Measurements from ENCODE around the gene CCKAR. TPM values are rescaled to one million over a fixed set of nuclear protein-coding genes. Genes with fewer than 3 reads are reported as not detected.

The CCKAR gene
- total and polyA plus RNA-seq, 2 donors (not counting 3 experiments of a cell fraction or from before 2014, with no cell fraction given), result not detected

DNA sequence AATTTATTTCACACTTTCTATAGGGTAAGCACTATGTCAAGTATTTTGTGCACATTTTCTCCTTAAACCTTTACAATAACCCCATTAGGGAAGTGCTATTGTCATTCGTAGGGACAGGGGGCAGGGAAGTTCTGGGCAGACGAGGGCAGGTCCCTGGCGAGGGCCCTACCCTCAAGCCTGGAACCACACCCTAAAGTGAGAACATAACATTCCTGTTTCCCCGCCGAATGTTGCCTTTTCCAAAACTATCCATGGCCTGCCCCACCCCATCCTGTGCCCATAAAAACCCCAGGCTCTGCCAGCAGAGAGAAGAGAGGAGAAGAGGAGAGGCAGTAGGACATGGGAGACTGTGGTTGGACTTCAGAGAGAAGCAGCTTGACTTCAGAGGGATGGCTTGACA lies 39.8 kb upstream of the CCKAR start:
- TF ChIP-seq JUN (IDR thresholded peaks at IDR 0.05; ENCODE audit: borderline replicate concordance, insufficient read depth, insufficient read length, low read depth), result no peak
- no peak for TF ChIP-seq POLR2A (IDR thresholded peaks at IDR 0.05; ENCODE audit: low read depth, low read length)
- no peak for TF ChIP-seq POLR2AphosphoS5 (IDR thresholded peaks at IDR 0.05; ENCODE audit: insufficient read depth, low read depth, low read length)
- DNase-seq (ENCODE audit: low read depth, low spot score), result no peak
- intact Hi-C loops (cut with micrococcal nuclease) (no loop called here), dilution Hi-C loops (cut with MboI; ENCODE audit: extremely low pct_ligation_motif_present, low sequenced_read_pairs) (no loop called here)
- H3K4me2 ChIP-seq (ENCODE audit: insufficient read depth, low read length), result no peak overlapping the region
- FAIRE-seq, result no peak
- H3K27ac ChIP-seq (ENCODE audit: insufficient read depth, low read depth, low read length), result no peak overlapping the region
- H3K27me3 ChIP-seq (ENCODE audit: control insufficient read depth in 2 of 2, insufficient read depth in 2 of 2, low read length in 2 of 2), result peaks cover 0 to 8% of the 10 kb centered on the region in 2 experiments
- H3K9me3 ChIP-seq (replicated peaks; ENCODE audit: control insufficient read depth, insufficient read depth, low read length), result no peaks in the 10 kb centered on the region
- no peaks in the 10 kb centered on the region for H3K9me1 ChIP-seq (replicated peaks; ENCODE audit: control insufficient read depth, extremely low read depth, insufficient read depth, low read length)
- H2AFZ ChIP-seq (ENCODE audit: low read depth, low read length), result no peak overlapping the region
- ChIA-PET POLR2A (no interaction called here), CTCF (no interaction called here)
- H4K20me1 ChIP-seq (replicated peaks; ENCODE audit: control insufficient read depth, extremely low read depth, insufficient read depth, low read length), result no peaks in the 10 kb centered on the region
- no peak overlapping the region for H3K4me3 ChIP-seq (replicated peaks in 1 of 3; ENCODE audit: insufficient read depth in 1 of 3, low read depth in 1 of 3, low read length in 3 of 3)
- H3K4me1 ChIP-seq (ENCODE audit: control insufficient read depth, extremely low read depth, insufficient read depth, low read length), result no peaks in the 10 kb centered on the region
- H3K36me3 ChIP-seq (ENCODE audit: control insufficient read depth in 2 of 2, extremely low read depth in 1 of 2, insufficient read depth in 2 of 2, low read length in 2 of 2), result no peaks in the 10 kb centered on the region
- no peaks in the 10 kb centered on the region for H3K79me2 ChIP-seq (ENCODE audit: control insufficient read depth, insufficient read depth, low read length)
- H3K9ac ChIP-seq (replicated peaks; ENCODE audit: extremely low read depth, insufficient read depth, low read length), result no peak overlapping the region
- BruUV-seq (replicated peaks), result no TSS peak

DNA sequence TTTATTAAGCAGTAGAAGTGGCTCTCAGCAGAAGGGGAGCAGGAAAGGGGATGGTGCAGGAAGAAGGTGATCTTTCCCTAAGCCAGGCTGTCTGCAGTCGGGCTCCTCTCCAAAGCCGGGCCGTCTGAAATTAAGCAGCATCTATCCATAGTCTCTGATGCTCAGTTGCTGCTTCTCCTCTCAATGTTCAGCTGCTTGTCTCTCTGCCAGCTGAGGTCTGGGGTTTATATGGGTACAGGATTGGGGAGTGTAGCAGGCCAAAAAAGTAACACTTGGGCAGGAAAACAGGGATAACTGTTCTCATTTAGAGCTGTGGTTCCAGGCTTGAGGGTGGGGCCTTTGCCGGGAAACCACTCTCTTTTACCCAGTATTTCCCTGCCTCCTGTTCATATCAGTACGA lies 39.2 kb upstream of the CCKAR start:
- no peak overlapping the region for H3K4me2 ChIP-seq (ENCODE audit: insufficient read depth, low read length)
- no peak overlapping the region for H2AFZ ChIP-seq (ENCODE audit: low read depth, low read length)
- H3K9me3 ChIP-seq (replicated peaks; ENCODE audit: control insufficient read depth, insufficient read depth, low read length), result no peaks in the 10 kb centered on the region
- FAIRE-seq, result no peak
- H4K20me1 ChIP-seq (replicated peaks; ENCODE audit: control insufficient read depth, extremely low read depth, insufficient read depth, low read length), result no peaks in the 10 kb centered on the region
- H3K4me3 ChIP-seq (replicated peaks in 1 of 3; ENCODE audit: insufficient read depth in 1 of 3, low read depth in 1 of 3, low read length in 3 of 3), result no peak overlapping the region
- no peaks in the 10 kb centered on the region for H3K79me2 ChIP-seq (ENCODE audit: control insufficient read depth, insufficient read depth, low read length)
- H3K27ac ChIP-seq (ENCODE audit: insufficient read depth, low read depth, low read length), result no peak overlapping the region
- H3K4me1 ChIP-seq (ENCODE audit: control insufficient read depth, extremely low read depth, insufficient read depth, low read length), result no peaks in the 10 kb centered on the region
- H3K9me1 ChIP-seq (replicated peaks; ENCODE audit: control insufficient read depth, extremely low read depth, insufficient read depth, low read length), result no peaks in the 10 kb centered on the region
- dilution Hi-C loops (cut with MboI; ENCODE audit: extremely low pct_ligation_motif_present, low sequenced_read_pairs) (no loop called here), intact Hi-C loops (cut with micrococcal nuclease) (no loop called here)
- H3K36me3 ChIP-seq (ENCODE audit: control insufficient read depth in 2 of 2, extremely low read depth in 1 of 2, insufficient read depth in 2 of 2, low read length in 2 of 2), result no peaks in the 10 kb centered on the region
- no TSS peak for BruUV-seq (replicated peaks)
- ChIA-PET CTCF (no interaction called here), POLR2A (no interaction called here)
- peaks cover 0 to 8% of the 10 kb centered on the region in 2 experiments for H3K27me3 ChIP-seq (ENCODE audit: control insufficient read depth in 2 of 2, insufficient read depth in 2 of 2, low read length in 2 of 2)
- H3K9ac ChIP-seq (replicated peaks; ENCODE audit: extremely low read depth, insufficient read depth, low read length), result no peak overlapping the region
- no peak for DNase-seq (ENCODE audit: low read depth, low spot score)
- TF ChIP-seq JUN (IDR thresholded peaks at IDR 0.05; ENCODE audit: borderline replicate concordance, insufficient read depth, insufficient read length, low read depth) (no peak), POLR2A (IDR thresholded peaks at IDR 0.05; ENCODE audit: low read depth, low read length) (no peak), POLR2AphosphoS5 (IDR thresholded peaks at IDR 0.05; ENCODE audit: insufficient read depth, low read depth, low read length) (no peak), MYC (IDR thresholded peaks at IDR 0.05; ENCODE audit: low read depth, low read length) (no peak), FOS (IDR thresholded peaks at IDR 0.05; ENCODE audit: borderline replicate concordance, insufficient read depth, low read length) (no peak), EZH2 (IDR thresholded peaks at IDR 0.05; ENCODE audit: borderline replicate concordance, low read depth, low read length, severe bottlenecking) (no peak), GATA2 (IDR thresholded peaks at IDR 0.05; ENCODE audit: insufficient read depth, insufficient read length, low read depth, low read length) (no peak)
- TF ChIP-seq, protein P1, sequence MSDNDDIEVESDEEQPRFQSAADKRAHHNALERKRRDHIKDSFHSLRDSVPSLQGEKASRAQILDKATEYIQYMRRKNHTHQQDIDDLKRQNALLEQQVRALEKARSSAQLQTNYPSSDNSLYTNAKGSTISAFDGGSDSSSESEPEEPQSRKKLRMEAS (IDR thresholded peaks at IDR 0.05; ENCODE audit: insufficient read depth, insufficient read length), result no peak
- TF ChIP-seq, protein P2, sequence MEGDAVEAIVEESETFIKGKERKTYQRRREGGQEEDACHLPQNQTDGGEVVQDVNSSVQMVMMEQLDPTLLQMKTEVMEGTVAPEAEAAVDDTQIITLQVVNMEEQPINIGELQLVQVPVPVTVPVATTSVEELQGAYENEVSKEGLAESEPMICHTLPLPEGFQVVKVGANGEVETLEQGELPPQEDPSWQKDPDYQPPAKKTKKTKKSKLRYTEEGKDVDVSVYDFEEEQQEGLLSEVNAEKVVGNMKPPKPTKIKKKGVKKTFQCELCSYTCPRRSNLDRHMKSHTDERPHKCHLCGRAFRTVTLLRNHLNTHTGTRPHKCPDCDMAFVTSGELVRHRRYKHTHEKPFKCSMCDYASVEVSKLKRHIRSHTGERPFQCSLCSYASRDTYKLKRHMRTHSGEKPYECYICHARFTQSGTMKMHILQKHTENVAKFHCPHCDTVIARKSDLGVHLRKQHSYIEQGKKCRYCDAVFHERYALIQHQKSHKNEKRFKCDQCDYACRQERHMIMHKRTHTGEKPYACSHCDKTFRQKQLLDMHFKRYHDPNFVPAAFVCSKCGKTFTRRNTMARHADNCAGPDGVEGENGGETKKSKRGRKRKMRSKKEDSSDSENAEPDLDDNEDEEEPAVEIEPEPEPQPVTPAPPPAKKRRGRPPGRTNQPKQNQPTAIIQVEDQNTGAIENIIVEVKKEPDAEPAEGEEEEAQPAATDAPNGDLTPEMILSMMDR (IDR thresholded peaks at IDR 0.05; ENCODE audit: extremely low read depth in 1 of 2, insufficient read depth in 1 of 2, low read depth in 1 of 2, low read length in 2 of 2), result no peak
